Stimulated activated CD4-positive, alpha-beta T cell treated with anti-CD3 and anti-CD28 coated beads, Interleukin-1b, Interleukin-23, amount 100 ng/mL, for 48 hours (primary cell): ENCODE measurements around the gene FBRSL1.

ENCODE experiments used
- DNase-seq: peaks from one replicate; pipeline ENCODE4 v3.0.0-alpha.2; 2020

The FBRSL1 gene

DNA sequence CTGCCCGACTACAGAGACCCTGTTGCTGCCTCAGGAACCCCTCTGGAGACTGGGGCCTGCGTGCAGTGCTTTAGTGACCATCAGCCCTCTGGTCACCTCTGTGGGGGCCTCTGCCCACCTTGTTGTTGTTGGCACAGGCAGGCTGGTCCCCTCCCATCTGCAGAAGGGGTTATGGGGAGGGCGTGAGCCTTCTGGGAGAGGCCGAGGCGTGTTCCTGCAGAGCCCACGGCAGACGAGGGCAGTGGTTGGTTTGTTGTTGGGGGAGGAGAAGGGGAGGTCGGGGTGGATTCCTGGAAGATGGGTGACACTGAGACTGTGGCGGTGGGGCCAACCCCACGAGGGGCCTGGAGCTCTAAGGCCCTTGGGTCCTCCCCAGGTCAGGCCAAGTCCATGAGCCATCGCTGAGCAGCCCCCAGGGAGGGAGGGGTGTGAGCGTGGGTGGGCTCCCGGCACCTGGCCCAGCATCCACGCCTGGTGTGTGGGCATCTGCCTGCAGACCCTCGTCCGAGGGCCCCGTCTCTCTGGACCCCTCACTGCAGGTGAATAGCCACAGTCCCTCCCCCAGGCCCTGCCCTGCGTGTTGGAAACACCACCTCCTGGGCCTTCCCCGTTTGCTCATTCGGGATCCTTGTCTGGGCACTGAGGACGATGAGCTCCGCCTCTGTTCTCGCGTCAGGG, 23.6 kb downstream of the FBRSL1 start:
- no peak for DNase-seq

DNA sequence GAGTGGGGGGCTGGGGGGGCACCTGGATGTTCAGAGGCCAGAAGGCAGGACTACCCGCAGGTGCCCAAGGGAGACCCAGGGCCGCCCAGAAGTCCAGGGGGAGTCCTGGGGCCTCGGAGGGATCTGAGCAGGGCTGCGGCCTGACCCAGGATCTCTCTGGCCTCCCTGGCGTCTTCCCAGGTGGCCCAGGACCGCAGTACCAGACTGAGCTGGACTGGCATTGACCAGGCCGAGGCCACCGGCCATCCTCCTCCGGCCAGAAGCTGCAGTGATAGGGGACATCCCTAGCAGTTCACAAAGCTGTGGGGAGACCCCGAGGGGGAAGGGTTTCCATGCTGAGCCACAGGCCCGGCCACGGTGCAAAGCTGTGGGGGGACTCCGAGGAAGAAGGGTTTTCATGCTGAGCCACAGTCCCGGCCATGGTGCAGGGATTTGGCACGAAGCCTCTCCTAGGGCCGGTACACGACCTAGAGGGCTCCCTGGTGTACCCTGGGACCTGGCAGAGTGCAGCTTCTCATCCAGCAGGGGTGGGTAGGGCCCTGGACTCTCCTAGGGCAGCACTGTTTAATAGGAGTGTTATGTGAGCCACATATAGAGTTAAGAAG, 24.4 kb downstream of the FBRSL1 start:
- DNase-seq = no peak

GRCh38 chr12:132514838-132515237, 24.9 kb downstream of the FBRSL1 start:
- no peak for DNase-seq

DNA sequence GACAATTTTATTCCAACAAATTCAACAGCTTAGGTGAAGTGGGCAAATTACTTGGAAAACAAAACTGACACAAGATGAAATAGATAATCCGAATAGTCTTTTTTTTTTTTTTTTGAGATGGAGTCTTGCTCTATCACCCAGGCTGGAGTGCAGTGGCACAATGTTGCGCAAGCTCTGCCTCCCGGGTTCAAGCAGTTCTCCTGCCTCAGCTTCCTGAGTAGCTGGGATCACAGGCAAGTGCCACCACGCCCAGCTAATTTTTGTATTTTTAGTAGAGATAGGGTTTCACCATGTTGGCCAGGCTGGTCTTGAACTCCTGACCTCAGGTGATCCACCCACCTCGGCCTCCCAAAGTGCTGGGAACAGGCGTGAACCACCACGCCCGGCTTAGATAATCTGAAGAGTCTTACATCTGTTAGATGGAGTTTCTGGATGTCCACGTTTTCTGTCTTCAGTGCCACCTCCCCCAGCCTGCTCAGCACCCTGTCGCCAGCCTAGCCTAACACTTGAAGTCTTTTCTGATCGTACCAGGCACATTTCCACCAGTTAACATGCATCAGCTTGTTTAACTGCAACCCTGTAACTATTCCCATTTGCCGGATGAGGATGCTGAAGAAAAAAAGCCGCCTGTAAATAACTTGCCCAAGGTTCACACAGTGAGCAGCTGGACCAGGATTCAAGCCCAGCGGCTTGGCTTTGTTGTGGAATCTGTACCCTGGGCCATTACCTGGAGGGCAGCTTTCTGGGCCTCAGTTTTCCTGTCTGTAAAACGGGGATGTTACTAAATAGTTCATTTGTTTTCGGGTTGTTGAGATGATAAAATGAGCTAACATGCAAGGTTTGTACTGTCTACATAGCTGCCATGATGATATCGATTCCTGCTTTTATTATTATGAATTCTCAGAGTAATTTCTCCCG, 26.4 kb downstream of the FBRSL1 start:
- DNase-seq = no peak

- no peak for DNase-seq
These were observed 27.2 kb downstream of the FBRSL1 start for GRCh38 chr12:132517013-132517739.

GRCh38 chr12:132517740-132518100, 27.8 kb downstream of the FBRSL1 start:
- no peak for DNase-seq

GRCh38 chr12:132518354-132518992, 28.5 kb downstream of the FBRSL1 start:
- DNase-seq = no peak

- DNase-seq = no peak
These were observed 30.7 kb downstream of the FBRSL1 start for GRCh38 chr12:132520421-132521199.

- DNase-seq = no peak
These were observed 31.2 kb downstream of the FBRSL1 start for GRCh38 chr12:132521200-132521580.

GRCh38 chr12:132521712-132522292, 31.9 kb downstream of the FBRSL1 start:
- DNase-seq = no peak

DNA sequence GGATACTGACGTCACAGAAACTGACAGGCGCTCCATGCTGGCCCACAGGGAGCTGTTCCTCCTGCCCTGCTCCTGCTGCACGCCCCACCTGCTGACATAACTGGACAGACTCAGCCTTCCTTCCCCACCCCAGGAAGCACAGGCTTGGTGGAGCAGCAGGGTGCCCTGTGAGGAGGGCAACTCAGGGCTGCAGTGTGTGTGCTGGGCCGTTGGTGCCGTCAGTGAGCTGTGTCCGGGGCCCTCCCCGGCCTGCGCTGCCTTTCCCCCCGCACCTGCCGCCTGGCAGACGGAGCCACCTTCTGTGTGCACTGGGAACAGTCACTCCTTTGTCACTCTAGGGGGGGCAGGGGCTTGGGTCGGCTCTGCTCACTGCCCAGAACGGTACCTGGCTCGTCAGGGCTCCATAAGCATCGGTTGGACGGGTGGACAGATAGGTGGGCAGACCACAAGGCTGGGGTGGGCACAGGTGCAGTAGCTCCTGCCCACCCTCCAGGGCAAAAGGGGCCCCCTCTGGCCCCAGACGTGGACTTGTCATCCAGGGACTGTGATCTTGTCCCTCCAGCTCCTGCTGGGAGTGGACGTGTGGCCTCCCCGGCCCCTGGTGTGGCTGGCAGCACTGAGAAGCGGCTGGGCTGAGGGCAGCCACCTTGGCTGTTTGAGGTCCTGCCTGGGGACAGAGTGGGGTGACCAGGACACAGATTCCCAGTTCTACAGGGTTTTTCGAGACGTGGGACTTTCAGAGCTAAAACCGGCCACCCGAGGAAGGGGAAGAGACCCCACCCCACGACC, 32.8 kb downstream of the FBRSL1 start:
- DNase-seq = no peak

GRCh38 chr12:132523576-132524331, 33.8 kb downstream of the FBRSL1 start:
- peak; percentile 64 for DNase-seq

DNA sequence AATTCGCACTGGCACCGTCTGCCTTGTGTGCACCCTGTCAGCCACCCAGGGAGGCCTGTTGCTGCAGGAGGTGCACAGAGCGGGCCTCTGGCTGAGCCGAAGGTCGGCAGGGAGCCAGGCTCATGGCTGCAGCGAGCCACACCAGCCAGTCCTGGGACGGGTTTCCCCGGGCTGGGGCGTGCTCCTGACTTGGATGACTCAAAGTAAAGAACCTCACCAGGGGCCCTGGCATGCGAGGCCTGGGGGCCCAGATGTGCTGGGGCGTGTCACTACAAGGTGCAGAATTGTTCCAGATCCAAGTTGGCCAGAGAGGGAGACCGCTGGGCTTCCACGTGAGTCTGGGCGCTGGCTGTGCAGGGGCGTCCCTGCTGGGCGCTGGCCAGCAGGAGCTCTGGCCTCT, 34.5 kb downstream of the FBRSL1 start:
- no peak for DNase-seq

GRCh38 chr12:132525011-132525832, 35.3 kb downstream of the FBRSL1 start:
- no peak for DNase-seq

GRCh38 chr12:132525833-132526455, 36.0 kb downstream of the FBRSL1 start:
- DNase-seq = no peak

GRCh38 chr12:132527186-132527882, 37.4 kb downstream of the FBRSL1 start:
- no peak for DNase-seq

DNA sequence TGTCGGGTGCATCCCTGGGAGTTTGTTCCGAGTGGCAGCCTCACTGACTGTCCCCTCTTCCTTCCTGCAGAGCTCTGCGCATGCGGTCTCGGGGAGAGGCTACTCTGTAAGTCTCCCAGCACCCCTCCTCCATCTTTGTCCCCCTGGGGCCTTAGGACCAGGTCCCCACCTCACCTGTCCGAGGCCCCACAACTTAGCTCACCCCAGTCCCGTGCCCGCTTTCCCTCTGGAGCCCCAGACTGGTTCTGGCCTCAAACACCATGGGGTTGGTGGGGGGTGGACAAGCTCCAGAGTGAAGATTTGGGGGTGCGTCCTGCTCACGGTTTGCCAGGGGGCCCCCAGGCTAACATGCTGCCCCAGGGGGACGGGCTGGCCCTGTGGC, 37.9 kb downstream of the FBRSL1 start:
- no peak for DNase-seq

DNA sequence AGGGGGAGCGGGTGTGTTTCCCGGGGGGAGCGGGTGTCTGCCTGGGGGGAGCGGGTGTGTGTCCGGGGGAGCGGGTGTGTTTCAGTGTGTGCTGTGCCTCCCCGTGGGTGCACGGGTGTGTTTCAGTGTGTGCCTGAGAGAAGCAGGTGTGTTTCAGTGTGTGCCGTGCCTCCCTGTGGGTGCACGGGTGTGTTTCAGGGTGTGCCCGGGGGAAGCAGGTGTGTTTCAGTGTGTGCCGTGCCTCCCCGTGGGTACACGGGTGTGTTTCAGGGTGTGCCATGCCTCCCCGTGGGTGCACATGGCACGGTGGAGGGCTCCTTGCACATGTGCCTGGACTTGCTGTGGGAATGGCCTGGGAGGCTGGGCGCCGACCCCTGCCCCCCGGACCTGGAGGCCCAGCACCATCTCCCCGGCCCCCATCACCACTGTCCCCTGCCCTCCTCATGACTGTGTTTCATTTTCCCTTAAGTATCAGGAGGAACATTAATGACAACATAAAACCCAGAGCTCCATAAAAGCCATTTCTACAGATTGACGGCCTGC, 38.7 kb downstream of the FBRSL1 start:
- no peak for DNase-seq
